Measurements from ENCODE around the gene SND1.
A peak's percentile ranks its signal among the peaks of the same experiment; 100 is the strongest.
"Not testable (repeated sequence)": the region's sequence is repeated elsewhere in the genome, so short reads cannot be mapped to it uniquely, and the experiment has no call there.

Gene SND1

GRCh38 chr7:127940381-127941160, 288.6 kb downstream of the SND1 start:
- DNase-seq: peak; percentile 12

DNA sequence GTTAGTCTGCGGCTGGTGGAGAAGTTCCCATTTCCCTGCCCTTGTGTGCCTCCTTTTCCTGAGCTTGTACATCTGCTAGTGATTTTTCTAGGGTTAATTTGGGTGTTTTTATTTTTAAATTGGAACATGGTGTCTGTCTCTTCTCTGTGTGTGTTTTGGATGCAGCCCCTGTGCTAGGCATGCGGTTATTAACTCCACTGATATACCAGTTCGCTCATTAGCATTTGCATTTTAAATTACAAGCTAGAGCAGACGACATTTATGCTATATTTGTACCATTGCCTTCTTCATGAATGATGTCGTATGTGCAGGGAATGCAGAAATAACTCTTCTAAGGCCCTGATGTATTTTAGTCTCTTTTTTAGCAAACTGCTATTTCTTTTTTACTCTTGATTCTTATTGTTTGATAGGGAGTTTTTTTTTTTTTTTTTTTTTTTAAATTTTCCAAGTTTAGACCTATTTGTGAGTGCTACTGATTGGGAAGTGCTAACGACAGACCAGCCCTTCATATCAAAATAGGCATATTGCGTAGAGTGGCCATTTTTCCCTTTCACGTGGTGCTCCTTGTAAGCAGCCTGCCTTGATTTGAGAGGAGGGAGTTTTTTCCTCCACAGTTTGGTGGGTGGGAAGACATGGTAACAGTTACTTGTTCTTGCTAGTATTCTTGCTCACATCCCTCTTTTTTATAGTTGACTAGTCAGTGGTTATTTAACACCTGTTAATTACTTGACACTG, 289.6 kb downstream of the SND1 start:
- no peak for DNase-seq

GRCh38 chr7:127943541-127944521, 291.8 kb downstream of the SND1 start:
- DNase-seq: peak; percentile 83

DNA sequence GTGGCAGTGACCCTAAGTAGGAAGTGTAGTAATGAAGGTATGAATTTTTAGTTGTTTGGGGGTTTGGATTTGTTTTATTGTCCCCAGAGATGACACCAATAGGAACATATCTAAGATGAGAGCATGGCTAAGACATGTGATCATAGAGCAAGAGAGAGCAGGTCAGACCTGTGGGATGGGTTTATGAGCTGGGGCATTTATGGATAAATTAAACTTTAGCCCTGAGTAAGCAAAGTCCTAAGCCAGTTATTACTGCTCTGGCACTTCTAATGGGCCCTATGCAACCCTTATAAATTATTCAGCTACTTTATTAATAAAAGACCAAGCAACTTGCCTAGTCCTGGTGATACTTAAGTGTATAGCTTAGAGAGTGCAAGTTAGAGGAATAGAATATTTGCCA, 294.1 kb downstream of the SND1 start:
- no peak for DNase-seq

DNA sequence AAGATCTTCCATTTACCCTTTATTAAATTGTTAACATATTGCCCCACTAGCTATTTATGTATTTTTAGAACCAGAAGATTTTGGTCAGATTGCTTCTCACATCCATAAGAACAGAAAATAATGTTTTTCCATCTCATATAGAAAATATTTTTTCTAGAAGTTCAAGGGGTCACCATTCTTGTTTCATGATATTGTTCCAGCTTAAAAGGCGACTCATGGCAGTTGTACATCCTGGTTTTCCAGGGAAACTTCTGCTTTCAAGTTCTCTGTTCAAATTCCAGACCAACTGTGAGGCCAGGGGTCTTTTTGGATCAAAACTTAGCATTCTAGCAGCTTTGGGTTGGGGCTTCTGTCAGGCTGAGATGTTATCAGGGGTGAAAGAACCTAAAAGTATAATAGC, 294.9 kb downstream of the SND1 start:
- DNase-seq: no peak

- DNase-seq: no peak
Measured at GRCh38 chr7:127948312-127948711, 296.3 kb downstream of the SND1 start.

DNA sequence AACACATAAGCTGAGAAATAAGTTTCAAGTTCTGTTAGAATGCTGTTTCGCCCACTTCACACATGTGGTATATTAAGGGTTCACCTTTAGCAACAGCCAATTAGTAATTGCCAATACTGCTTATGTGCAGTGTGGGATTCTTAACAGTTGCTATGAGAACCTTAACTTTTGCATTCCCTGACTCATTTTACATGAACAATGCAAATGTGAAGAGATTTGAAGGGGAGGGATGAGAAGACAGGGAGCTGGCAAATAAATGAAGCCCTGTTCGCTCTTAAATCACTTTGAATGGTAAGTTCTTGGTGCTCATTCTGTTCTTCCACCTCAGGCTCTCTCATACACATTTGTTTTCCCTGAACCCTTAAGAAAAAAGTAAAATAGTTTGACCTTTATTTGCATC, 296.9 kb downstream of the SND1 start:
- DNase-seq: no peak

- DNase-seq: no peak
Measured at GRCh38 chr7:127949769-127950222, 297.8 kb downstream of the SND1 start.

DNA sequence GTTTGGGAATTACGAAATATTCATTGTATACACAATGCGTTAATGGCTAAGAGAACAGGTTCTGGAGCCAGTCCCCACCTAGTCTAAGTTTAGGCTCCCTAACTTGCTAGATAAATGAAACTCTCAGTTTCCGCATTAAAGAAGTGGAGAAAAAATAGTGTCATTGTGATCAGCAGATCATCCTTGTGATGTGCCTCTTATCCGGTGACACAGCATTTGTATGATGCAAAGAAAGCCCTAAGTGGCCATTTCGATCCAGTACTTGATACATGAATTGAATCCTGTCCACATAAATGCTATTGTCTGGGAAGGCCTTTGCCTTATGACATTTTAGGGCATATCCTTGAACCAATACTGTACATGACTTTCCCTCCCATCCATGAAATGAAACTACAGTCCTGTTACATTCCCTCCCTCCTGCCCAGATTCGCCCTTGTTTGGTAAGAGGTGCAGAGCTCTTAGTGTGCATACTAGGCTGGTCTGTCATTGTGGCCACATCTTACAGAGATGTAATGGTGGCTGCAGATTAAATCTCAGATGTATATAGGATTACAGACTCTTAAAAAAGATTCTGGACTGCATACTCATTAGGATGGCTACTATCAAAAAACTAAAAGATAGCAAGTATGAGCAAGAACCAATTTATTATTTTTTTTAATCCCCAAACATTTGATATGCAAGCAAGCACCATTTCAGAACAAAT, 298.4 kb downstream of the SND1 start:
- no peak for DNase-seq

- DNase-seq: no peak
Measured at GRCh38 chr7:127953423-127954356, 301.7 kb downstream of the SND1 start.

- no peak for DNase-seq
Measured at GRCh38 chr7:127954357-127954748, 302.4 kb downstream of the SND1 start.

DNA sequence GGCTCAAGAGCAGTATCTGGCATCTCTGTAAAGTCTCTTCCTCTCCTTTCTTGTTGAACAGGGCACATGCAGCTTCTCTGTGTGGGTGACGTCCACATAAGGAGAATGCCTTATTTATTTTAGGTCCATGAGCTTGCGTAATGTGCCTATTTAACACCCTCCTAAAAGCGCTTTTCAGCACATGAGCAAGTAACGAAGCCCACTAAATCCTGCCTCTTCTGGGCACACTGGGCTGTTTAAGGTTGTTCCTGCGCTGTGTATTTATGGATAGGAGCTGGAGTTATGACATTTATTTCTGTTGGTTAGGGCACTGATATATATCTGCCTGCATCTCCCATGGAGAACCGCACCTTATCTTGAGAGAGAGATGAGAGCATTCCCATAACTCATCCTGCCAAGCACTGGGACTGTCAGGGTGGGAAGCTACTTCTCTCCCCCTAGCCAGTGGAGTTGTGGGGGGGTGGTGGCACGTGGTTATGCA, 303.1 kb downstream of the SND1 start:
- no peak for DNase-seq

- DNase-seq: no peak
Measured at GRCh38 chr7:127957886-127958285, 305.9 kb downstream of the SND1 start.

GRCh38 chr7:127959770-127960169, 307.8 kb downstream of the SND1 start:
- no peak for DNase-seq

- no peak for DNase-seq
Measured at GRCh38 chr7:127961786-127962453, 309.9 kb downstream of the SND1 start.

DNA sequence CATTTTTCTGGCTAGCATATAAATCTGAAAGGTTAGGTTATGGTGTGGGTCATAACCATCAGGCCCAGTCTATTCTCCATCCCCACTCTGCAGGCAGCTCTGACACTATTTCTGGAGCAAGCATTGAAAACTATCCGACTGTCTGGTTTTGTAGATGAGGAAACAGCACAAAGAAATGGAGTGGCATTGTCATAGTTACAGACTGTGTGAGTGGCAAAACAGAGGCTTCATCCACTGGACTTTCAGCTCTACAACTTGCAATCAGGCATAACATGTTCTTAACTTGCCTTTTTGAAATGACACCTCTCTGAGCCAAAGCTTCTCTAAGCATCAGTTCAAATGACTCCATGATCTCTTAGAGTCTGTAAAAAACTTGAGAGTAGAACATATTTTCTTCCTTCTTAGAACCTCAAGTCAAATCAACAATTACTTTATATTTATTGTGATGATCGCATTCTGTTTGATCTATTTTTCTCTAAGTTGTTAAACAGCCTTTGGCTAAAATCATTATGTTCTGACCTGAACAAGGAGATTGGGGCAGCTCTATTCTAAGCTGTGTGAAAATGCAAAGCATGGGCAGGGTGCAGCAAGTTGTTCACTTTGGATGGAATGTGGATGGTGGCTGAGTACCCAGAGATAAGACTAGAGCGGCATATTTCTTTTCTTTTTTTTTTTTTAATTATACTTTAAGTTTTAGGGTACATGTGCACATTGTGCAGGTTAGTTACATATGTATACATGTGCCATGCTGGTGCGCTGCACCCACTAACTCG, 310.8 kb downstream of the SND1 start:
- no peak for DNase-seq

- DNase-seq: not testable (repeated sequence)
Measured at GRCh38 chr7:127963850-127964249, 311.9 kb downstream of the SND1 start.

- DNase-seq: no peak
Measured at GRCh38 chr7:127967281-127967680, 315.3 kb downstream of the SND1 start.

- DNase-seq: peak; percentile 19
Measured at GRCh38 chr7:127968547-127968946, 316.6 kb downstream of the SND1 start.

GRCh38 chr7:127973832-127974231, 321.8 kb downstream of the SND1 start:
- DNase-seq: no peak
